Prostate gland (tissue), 2 donors: ENCODE results near the gene DACT2.

Source experiments
- POLR2AphosphoS5 ChIP-seq: sonication (generic); formaldehyde crosslinking; IDR thresholded peaks from one replicate; pipeline ENCODE4 v1.6.1; 2017; ENCODE audit warnings: antibody characterized with exemption
- TF ChIP-seq, protein P1 (sequence below), 4 experiments: fragments of 200-600 bp in 2 of 4; fragments of 450-650 bp in 2 of 4; sonication (generic) in 2 of 4; IDR thresholded peaks; 1 replicate in 3 of 4; 2 replicates in 1 of 4; pipeline ENCODE4 v1.5.1; 2016 to 2019; ENCODE audit warnings: antibody characterized with exemption in 4 of 4, mild to moderate bottlenecking in 2 of 4, moderate library complexity in 2 of 4

DNA sequence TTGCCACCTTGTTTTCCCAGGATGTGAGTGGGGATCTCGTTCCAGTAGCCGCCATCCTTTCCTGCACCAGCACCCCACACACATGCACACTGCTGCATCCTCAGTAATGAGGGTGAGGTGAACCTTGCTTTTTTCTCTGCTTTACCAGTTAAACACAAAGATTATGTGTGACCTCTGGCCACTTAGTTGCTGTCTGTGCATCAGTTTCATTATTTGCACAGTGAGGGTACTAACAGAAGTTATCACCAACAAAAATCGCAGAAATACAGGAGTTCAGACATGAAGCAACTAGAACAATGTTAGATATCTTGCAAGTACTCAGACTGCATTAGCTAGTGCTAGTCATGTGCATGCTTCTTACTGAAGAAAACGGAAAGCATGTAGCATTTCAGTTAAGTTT is 17.4 kb upstream of the DACT2 start:
- TF ChIP-seq, protein P1, sequence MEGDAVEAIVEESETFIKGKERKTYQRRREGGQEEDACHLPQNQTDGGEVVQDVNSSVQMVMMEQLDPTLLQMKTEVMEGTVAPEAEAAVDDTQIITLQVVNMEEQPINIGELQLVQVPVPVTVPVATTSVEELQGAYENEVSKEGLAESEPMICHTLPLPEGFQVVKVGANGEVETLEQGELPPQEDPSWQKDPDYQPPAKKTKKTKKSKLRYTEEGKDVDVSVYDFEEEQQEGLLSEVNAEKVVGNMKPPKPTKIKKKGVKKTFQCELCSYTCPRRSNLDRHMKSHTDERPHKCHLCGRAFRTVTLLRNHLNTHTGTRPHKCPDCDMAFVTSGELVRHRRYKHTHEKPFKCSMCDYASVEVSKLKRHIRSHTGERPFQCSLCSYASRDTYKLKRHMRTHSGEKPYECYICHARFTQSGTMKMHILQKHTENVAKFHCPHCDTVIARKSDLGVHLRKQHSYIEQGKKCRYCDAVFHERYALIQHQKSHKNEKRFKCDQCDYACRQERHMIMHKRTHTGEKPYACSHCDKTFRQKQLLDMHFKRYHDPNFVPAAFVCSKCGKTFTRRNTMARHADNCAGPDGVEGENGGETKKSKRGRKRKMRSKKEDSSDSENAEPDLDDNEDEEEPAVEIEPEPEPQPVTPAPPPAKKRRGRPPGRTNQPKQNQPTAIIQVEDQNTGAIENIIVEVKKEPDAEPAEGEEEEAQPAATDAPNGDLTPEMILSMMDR (IDR thresholded peaks at IDR 0.05): no peak
- TF ChIP-seq POLR2AphosphoS5: no peak
